Muscle of arm (tissue), 12 donors: Measurements from ENCODE around the gene DNMBP. TPM values are rescaled to one million over a fixed set of nuclear protein-coding genes. Genes with fewer than 3 reads are reported as not detected.
A peak's percentile ranks its signal among the peaks of the same experiment; 100 is the strongest.
"Not testable (repeated sequence)": the region's sequence is repeated elsewhere in the genome, so short reads cannot be mapped to it uniquely, and the experiment has no call there.

Source experiments
- DNase-seq: peaks from one replicate; pipeline ENCODE4 v3.0.0-alpha.2; 2013
- polyA plus RNA-seq, 12 donors: library from polyadenylated mRNA; unstranded; fragments of 120-200 nt; gene quantifications; one replicate each; pipeline ENCODE4 v1.2.1, GENCODE V29; 2013; ENCODE audit not compliant: insufficient read length in 12 of 12

DNMBP gene
- polyA plus RNA-seq, 12 donors = 11.1 to 28.2 (median 18.0) TPM; not detected in 1

DNA sequence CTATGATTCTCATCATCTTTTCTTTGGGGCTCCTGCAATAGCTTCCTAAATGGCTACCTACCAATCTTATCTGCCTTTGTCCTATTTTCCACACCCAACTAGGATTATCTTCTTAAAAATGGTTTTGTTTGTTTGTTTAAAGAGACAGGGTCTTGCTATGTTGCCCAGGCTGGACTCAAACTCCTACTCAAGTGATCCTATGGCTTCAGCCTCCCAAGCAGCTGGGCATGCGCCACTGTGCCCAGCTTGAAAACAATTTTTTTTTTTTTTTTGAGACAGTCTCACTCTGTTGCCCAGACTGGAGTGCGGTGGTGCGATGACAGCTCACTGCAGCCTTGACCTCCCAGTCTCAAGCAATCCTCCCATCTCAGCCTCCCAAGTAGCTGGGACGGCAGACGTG, 14.9 kb downstream of the DNMBP start:
- DNase-seq = no peak

DNA sequence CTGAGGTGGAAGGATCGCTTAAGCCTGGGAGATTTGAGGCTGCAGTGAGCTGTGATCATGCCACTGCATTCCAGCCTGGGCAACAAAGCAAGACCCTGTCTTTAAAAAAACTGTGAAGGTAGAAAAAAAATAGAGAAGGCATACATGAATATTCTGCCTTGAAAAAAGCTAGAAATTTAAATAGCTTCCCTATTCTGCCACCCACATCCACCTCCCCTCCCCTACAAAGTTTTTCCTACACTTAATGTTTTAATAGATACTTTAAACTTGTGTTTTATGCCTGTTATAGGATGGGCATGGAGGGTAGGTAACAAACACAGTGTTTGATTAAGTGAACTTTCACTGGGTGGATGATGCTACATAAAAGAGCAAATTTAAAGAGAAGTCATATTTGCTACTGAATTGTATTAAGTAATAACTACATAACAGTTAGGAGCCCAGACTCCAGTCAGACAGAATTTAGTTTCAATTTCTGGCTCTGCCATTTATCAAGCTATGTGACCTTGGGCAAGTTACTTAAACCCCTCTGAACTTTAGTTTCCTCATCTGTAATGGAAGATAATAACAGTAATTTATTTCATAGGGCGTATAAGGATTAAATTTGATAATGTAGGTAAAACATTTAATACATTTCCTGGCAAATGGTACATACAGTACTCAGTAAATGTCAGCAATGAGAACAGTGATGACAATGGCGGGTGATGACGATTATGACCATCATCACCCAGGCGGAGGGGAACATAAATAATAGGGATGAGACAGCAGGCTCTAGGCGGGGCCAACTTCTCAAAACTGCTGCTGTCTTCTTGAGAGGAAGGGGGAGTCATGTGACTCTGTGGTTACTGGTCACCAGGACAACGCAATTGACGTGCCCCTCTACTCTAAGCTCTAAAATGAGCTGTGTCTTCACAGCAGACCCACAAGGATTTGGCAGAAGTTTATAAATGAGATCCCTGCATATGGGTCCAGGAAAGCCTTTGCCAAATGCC, 15.8 kb downstream of the DNMBP start:
- DNase-seq = no peak

DNA sequence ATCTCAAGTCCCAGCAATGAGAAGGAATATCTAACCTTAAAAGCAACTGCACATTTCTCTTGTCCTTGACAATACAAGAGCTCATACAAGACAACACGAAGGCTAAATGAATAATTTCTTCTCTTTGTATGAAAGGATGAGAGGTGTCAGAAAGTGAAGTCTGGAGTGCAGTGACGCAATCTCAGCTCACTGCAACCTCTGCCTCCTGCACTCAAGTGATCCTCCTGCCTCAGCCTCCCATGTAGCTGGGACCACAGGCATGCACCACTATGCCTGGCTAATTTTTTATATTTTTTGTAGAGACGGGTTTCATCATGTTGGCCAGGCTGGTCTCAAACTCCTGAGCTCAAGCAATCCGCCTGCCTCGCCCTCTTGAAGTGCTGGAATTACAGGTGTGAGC, 24.1 kb downstream of the DNMBP start:
- DNase-seq = not testable (repeated sequence)

DNA sequence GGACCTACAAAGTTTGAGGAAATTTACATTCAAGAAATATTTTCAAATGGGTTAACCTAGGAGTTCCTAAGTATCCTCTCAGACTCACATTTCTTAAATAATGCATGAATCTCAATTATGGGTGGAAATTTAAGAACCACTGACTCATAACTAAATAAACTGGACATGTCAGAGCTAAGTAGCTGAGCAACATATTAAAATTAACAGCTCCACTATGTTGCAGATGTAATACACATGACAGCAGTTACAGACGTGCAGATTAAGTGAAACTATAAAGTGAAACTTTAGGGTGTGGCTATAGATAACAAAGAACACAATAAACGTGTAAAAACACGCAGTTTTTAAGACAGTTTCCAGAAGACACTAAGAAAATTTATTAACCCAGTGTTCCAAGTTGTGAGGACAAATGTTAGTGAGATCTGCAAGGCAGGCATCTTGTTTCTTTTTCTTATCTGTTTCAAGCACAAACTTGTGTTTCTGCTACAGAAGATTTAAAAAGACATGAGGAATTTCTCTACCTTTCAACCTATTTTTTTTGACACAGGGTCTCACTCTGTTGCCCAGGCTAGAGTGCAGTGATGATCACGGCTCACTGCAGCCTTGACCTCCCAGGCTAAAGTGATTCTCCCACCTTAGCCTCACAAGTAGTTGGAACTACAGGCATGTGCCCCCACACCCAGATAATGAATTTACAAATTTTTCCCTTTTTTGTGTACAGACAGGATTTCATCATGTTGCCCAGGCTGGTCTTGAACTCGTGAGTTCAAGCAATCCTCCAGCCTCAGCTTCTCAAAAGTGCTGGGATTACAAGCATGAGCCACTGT, 25.3 kb downstream of the DNMBP start:
- DNase-seq = no peak

DNA sequence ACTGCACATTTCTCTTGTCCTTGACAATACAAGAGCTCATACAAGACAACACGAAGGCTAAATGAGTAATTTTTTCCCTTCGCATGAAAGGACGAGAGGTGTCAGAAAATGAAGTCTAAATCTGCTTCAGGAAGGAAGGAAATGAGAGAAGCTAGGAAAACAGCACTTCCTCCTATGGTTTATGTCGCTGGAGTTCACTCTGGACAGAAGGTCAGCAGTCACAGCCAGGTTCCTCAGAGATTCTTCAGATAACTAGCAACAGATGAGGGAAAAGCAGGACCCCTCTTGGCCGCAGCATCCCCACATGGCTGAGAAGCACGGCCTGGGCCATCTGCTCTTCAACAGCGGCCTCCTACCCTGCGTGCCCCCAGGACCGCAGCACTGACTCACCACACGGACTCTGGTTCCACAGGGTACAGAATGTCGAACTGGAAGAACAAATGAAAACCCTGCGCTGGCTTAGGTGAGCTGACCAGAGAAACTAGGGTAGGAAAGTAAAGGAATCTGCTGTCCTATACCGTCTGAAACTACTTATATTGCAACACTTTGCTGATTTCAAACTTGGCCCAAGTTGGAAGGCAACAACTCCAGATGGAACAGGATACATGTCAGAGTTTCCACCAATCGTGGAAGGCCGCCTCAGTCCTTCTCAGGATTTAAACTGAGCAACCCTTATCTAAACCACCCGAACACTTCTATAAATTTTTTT, 26.3 kb downstream of the DNMBP start:
- DNase-seq = peak; percentile 75

DNA sequence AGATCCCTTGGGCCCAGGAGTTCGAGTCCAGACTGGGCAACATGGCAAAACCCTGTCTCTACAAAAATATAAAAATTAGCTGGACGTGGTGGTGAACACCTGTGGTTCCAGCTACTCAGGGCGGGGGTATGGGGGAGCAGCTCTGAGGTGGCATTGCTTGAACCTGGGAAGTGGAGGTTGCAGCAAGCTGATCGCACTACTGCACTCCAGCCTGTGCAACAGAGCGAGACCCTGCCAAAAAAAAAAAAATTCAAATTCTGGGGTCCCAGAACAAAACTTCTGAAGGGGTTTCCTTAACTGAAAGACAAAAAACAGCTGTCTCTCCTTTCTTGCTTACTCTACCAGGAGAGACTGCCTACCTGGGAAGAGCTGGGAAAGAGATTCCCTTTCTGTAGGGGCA, 27.0 kb downstream of the DNMBP start:
- no peak for DNase-seq

DNA sequence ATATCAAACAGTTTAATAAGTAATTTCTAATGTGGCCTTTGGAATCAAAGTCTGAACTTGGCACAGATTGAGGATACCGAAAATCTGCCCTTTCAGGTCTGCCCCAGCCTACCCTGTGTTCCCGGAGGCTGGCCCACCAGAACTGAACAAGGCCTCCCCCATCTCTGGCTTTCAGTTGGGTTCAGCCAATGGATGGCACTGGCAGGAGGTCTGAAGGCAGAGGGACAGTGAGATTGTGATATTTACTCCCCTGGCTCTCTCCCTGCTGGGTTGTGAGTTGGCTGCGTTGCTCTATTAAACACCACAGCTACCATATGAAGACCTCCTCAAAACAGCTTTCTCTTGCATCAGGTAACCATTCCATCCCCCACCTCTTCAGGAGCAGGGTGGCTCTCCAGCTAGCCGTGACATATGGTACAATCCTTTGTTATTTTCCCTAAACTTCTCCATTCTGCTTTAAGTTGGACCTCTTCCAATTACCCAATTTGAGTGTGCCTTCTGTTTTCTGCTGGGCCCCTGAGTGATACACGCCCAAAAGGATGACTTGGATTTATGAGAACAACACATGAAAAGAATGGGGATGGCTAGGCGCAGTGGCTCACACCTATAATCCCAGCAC, 28.1 kb downstream of the DNMBP start:
- no peak for DNase-seq

DNA sequence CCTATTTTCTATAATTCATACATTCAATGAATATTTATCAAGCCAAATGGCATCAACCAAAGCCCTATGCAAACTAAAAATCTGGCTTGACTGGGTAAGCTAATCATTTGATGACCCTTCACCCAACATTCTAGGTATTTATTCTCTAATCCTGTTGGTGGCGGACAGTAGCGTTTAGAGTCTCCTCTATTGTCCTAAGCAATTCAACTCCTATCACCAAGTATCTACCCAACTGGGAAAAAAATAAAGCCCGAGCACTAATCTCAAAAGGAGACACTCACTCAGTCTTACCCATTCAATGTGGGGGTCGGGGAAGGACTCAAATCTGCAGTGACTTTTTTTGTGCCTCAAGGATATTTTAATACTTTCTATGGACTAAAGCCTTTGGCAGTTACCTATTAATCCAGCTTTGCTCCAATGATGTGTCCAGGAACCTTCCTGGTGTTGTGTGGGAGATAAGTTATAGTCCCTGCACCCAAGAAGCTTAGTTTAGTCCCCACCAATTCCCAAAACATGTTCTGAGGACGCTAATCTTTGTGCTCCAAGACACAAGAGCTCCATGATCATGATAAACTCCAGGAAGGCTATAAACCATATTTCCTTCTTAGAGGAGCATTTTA, 30.6 kb downstream of the DNMBP start:
- DNase-seq = no peak

DNA sequence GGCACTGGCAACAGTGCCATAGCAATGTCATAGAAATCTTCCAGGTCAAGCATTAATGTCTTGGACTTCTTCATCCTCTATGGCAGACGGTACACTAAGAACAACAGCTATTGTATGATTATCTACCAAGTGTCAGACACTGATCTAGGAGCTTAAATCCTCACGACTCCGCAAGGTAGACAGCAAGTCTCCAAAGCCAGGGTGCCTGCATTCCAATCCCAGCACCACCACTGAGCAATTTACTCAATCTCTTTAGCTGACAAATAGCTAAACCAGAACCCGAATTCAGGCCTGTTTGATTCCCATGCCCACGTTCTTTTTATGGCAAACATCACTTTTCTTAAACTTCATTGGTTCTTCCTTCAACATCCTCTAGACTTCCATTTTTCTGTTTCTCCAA, 31.8 kb downstream of the DNMBP start:
- DNase-seq = no peak

DNA sequence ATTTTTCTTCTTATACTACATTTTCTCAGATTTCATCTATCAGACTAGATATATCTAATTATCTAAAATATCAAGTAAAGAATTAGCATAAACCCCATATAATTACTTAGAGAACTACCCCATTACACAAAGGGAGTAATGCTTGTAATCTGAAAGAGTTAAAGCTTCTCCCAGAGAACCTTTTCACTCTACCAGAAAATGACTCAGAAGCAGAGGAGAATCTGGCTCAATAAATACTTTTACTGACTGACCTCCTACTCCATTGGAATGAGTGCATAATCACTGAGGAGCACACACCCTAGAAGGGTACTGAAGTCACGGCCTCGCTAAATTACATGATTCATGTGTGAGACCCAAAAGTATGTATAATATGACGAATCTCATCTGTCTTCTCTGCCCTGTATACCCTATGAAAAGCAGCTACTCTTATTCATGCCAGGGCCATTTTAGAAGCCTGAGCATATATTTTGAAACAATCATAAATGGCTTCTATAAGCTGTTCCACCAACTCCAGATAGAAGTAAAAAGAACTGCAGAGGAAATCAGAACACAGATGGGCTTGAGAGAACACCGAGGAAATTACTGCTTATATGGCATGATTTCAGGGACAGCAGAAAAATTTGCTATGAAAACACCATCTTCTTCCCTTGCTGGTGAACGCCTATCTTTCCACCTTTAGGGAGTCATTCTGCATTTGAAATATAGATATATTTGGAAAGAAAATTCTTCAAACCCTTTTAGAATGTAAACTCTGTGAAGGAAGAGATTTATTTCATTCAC, 32.7 kb downstream of the DNMBP start:
- no peak for DNase-seq

DNA sequence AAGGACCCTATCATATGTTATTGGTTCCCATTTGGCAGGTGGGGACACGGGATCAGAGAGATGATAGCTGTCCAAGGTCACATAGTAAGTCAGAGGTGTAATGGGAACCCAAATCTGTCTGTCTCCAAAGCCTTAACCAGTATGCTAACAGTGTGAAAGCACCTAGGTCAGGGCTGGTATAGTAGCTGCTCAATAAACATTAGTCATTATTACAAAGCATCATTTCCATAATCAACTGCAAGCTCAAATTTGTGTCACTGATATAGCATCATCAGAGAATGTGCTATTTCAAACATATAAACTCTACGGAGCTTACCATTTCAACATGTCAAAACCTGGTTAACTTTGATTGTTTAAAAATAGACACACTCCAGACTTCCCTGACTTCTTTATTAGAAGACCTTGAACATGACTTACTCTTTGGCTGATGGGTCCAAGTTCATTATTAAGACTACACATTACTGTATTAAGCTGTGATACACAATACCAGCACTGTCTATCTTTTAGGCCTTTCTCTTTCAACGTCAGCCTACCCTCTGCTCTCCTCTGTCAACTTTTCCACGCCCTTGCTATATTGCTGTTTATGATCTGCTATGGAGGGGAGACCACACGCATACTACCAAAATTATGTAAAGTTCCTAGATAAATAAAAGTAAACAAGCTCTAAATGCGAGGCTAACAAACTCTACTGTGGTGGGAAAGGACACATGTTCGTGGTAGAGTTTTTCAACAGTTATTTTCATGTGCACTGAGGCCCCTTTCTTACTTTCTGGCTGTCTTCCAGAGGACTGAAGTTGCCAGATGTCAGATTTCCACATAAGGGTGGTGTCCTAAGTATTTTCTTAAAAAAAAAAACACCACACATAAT, 33.6 kb downstream of the DNMBP start:
- peak; percentile 73 for DNase-seq

DNA sequence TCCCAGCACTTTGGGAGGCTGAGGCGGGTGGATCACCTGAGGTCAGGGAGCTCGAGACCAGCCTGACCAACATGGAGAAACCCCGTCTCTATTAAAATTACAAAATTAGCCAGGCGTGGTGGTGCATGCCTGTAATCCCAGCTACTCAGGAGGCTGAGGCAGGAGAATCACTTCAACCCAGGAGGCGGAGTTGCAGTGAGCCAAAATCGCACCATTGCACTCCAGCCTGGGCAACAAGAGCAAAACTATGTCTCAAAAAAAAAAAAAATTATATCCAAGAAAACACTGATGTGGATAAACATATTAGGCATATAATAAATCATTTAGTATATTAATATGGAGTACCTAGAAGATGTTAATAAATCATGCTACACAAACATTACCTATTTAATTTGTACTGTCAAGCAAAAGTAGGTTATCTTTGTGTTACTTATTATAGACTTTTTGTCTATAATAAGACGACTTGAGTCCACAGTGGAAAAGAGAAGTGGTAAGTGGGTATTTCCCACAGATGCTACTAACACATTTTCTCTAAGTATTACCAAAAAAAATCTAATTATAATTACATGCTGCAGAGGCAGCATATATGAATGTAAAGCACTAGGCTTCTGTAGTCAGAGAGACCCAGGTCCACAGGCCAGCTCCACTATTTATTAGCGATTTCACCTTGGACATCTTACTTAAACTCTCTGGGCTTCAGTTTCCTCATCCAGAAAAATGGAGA, 34.5 kb downstream of the DNMBP start:
- no peak for DNase-seq

DNA sequence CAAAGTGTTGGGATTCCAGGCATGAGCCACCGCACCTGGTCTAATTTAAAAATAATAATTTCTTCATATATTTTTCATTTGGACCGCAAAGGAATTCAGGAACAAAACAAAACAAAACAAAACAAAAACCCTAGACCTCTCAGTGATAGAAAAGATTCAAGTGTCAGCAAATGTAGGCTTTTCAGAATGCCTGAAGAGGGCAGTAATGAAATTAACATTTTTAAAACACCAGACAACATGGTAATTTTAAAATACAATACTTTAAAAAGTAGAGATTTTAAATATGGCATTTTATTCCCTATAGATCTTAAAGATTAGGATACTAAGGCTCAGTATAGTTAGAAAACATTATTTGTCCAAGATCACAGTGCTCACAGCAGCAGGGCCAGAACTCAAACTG, 36.6 kb downstream of the DNMBP start:
- DNase-seq = no peak

DNA sequence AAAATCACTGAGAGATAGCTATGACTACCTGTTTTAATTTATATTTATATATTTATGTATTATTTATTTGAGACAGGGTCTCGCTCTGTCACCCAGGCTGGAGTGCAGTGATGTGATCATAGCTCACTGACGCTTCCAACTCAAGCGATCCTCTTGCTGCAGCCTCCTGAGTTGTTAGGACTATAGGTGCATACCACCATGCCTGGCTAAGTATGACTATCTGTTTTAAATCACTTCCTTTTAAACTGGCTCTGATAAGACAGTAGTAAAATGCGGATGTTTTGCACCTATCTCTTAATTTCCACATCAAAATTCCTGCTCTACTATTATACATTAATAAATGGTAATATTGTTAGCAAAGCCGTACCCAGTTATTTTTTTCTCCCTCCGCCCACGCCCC, 41.8 kb downstream of the DNMBP start:
- no peak for DNase-seq

DNA sequence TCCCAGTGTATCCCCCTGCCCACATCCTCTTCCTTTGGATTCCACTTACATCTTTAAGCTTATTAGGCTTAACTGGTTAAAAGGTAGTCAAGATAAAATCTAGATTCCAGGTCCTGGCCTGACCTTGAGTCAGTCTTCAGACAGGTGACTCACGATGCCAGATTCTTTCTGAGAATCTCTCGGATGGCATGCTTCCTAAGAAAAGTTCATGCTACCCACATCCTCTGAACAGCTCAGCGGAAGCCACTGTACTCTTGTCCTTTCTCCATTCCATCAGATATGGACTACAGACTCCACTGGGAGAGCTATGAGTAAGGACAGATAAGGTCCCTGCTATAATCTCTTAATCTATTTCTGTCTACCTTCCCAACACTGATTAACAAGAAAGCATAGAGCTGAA, 43.4 kb downstream of the DNMBP start:
- no peak for DNase-seq

DNA sequence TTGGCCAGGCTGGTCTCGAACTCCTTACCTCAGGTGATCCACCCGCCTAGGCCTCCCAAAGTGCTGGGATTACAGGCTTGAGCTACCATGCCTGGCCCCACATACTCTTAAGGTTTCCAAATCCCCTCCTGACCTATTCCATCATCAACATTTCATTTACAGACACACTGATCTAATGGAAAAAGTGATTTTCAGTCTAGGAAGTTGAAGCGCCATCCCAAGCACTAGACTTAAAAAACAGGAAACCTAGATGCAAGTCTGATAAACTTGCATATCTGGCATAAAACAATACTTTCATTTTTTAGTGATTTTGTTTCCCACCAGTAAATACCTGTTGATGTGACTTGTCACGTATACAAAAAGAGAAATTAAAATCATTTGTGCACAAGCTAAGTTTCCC, 44.0 kb downstream of the DNMBP start:
- DNase-seq = no peak

DNA sequence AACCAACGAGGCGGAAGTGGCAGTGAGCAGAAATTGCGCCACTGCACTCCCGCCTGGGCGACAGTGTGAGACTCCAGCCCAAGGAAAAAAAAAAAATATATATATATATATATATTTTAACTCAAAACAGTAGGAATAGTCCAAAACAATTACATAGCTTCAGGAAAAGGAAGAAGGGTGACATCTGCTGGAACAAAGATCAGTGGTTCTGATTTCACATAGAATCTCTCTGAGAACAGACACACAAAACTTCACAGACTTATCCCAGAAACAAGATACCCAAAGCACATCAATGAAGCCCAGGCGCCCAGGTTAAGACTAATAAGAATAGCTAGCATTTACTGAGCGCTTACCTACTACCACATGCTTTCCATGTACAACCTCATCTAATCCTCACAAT, 45.0 kb downstream of the DNMBP start:
- DNase-seq = no peak

DNA sequence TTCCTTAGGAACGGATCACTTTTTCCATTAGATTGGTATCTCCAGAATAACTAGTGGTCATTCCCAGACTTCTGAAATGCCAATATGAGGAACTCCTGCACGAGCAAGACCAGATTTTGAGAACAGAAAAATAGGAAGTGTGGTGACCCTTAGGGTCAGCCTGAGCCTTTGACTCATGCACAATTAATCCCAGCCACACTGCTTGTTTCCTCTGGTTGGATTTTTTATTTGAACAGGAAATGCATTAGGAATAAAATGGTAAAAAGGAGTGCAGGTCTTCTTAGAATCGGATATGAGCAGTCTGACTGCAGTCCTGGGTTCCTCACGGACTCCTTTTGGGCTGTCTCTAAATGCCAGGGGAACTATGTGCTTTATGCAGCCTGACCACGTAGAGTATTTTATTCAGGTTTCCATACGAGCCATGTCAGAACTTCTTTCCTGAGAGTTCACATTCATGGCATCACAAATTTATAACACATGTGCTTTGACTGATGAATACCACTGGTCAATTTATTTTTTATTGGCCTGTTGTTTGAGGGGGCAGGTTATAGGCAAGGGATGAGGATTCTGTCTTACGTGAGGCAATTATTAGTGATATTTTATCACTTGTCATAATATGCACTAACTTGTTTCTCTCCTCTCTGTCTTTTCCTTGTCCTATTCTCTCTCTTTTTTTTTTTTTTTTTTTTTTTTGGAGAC, 46.1 kb downstream of the DNMBP start:
- DNase-seq = not testable (repeated sequence)
